Panc1 (cell line): Measurements from ENCODE around the gene CFAP210.

Experiments used
- CTCF ChIP-seq: fragments of 450-650 bp; IDR thresholded peaks from 2 replicates; pipeline ENCODE4 v1.5.1; 2017; ENCODE audit warnings: mild to moderate bottlenecking
- POLR2AphosphoS5 ChIP-seq: IDR thresholded peaks from 2 replicates; pipeline ENCODE4 v1.6.1; 2012; ENCODE audit warnings: mild to moderate bottlenecking, low read depth, low read length, moderate library complexity
- SIN3A ChIP-seq: IDR thresholded peaks from 2 replicates; pipeline ENCODE4 v1.6.1; 2012; ENCODE audit warnings: low read depth, mild to moderate bottlenecking, low read length, moderate library complexity, borderline replicate concordance; ENCODE audit not compliant: insufficient read depth
- TCF7L2 ChIP-seq: IDR thresholded peaks from 2 replicates; pipeline ENCODE4 v1.6.1; 2011; ENCODE audit warnings: mild to moderate bottlenecking, low read depth, low read length, inconsistent platforms
- TF ChIP-seq, protein P1 (sequence below), 2 experiments: IDR thresholded peaks; 2 replicates each; pipeline ENCODE4 v1.6.1; 2011 to 2012; ENCODE audit warnings: low read depth in 2 of 2, control low read depth in 1 of 2, low read length in 1 of 2, mild to moderate bottlenecking in 1 of 2, moderate library complexity in 1 of 2; ENCODE audit not compliant: insufficient read depth in 1 of 2

DNA sequence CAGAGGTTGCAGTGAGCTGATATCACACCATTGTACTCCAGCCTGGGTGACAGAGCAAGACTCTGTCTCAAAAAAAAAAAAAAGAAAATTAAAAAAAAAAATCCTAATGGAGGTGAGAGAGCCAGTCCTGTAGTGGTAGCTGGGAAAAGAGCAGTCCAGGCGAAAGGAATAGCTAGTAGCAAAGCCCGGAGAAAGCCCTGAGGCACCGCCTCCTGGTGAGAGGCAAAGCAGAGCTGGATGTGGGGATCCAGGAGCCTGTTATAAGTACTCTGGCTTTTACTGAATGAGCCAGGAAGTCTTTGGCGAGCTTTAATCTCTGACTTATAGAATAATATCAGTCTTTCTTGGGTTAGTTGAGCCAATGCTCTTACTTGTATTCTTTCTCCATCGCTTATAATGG, 32.9 kb upstream of the CFAP210 start:
- TF ChIP-seq CTCF (no peak), POLR2AphosphoS5 (no peak), SIN3A (no peak), TCF7L2 (no peak)
- TF ChIP-seq, protein P1, sequence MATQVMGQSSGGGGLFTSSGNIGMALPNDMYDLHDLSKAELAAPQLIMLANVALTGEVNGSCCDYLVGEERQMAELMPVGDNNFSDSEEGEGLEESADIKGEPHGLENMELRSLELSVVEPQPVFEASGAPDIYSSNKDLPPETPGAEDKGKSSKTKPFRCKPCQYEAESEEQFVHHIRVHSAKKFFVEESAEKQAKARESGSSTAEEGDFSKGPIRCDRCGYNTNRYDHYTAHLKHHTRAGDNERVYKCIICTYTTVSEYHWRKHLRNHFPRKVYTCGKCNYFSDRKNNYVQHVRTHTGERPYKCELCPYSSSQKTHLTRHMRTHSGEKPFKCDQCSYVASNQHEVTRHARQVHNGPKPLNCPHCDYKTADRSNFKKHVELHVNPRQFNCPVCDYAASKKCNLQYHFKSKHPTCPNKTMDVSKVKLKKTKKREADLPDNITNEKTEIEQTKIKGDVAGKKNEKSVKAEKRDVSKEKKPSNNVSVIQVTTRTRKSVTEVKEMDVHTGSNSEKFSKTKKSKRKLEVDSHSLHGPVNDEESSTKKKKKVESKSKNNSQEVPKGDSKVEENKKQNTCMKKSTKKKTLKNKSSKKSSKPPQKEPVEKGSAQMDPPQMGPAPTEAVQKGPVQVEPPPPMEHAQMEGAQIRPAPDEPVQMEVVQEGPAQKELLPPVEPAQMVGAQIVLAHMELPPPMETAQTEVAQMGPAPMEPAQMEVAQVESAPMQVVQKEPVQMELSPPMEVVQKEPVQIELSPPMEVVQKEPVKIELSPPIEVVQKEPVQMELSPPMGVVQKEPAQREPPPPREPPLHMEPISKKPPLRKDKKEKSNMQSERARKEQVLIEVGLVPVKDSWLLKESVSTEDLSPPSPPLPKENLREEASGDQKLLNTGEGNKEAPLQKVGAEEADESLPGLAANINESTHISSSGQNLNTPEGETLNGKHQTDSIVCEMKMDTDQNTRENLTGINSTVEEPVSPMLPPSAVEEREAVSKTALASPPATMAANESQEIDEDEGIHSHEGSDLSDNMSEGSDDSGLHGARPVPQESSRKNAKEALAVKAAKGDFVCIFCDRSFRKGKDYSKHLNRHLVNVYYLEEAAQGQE (IDR thresholded peaks at IDR 0.05; ENCODE audit: insufficient read depth in 1 of 2, low read depth in 2 of 2, low read length in 1 of 2), result no peak
